ENCODE results near the gene RSBN1L.

Gene RSBN1L

GRCh38 chr7:77811516-77812289 lies 115.4 kb downstream of the RSBN1L start:
- no peak for DNase-seq (ENCODE audit: low read depth)
- H3K4me3 ChIP-seq (ENCODE audit: low read length): no peak overlapping the region
- TF ChIP-seq, protein P1, sequence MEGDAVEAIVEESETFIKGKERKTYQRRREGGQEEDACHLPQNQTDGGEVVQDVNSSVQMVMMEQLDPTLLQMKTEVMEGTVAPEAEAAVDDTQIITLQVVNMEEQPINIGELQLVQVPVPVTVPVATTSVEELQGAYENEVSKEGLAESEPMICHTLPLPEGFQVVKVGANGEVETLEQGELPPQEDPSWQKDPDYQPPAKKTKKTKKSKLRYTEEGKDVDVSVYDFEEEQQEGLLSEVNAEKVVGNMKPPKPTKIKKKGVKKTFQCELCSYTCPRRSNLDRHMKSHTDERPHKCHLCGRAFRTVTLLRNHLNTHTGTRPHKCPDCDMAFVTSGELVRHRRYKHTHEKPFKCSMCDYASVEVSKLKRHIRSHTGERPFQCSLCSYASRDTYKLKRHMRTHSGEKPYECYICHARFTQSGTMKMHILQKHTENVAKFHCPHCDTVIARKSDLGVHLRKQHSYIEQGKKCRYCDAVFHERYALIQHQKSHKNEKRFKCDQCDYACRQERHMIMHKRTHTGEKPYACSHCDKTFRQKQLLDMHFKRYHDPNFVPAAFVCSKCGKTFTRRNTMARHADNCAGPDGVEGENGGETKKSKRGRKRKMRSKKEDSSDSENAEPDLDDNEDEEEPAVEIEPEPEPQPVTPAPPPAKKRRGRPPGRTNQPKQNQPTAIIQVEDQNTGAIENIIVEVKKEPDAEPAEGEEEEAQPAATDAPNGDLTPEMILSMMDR (IDR thresholded peaks at IDR 0.05; ENCODE audit: insufficient read depth, low read depth, low read length, missing control alignments): no peak

DNA sequence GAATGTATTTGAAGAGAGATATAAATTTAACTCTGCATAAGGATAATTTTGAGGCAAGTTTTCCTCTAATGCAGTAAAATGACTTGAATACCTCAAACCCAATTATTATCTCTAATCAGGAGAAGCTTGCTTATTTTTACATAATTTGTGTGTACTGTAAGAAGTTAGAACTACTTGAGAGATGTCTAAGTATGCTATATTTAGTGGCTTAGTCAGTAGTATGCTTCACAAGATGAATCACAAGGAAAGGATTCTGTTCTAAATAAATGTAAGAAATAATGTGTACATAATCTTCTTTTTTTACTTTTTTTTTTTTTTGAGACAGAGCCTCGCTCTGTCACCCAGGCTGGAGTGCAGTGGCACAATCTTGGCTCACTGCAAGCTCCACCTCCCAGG lies 116.0 kb downstream of the RSBN1L start:
- TF ChIP-seq, protein P1 (IDR thresholded peaks at IDR 0.05; ENCODE audit: insufficient read depth, low read depth, low read length, missing control alignments): no peak
- H3K4me3 ChIP-seq (ENCODE audit: low read length): no peak overlapping the region
- peak; percentile 51 for DNase-seq (ENCODE audit: low read depth)

- no peak for DNase-seq (ENCODE audit: low read depth)
- H3K4me3 ChIP-seq (ENCODE audit: low read length): no peak overlapping the region
- TF ChIP-seq, protein P1 (IDR thresholded peaks at IDR 0.05; ENCODE audit: insufficient read depth, low read depth, low read length, missing control alignments): no peak
Observed at GRCh38 chr7:77813180-77813579, 116.9 kb downstream of the RSBN1L start.

DNA sequence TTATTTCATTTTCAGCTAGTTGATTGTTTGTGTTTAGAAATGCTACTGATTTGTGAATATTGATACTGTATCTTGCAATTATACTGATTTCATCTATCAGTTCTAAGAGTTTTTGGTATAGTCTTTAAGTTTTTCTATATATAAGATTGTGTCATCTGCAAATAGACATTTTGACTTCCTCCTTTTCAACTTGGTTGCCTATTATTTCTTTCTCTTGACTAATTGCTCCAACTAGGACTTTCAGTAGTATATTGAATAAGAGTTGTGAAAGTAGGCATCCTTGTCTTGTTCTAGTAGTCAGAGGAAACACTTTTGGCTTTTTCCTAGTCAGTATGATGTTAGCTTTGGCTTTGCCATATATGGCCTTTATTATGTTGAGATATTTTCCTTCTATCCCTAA lies 122.8 kb downstream of the RSBN1L start:
- TF ChIP-seq, protein P1 (IDR thresholded peaks at IDR 0.05; ENCODE audit: insufficient read depth, low read depth, low read length, missing control alignments): no peak
- H3K4me3 ChIP-seq (ENCODE audit: low read length): no peak overlapping the region
- no peak for DNase-seq (ENCODE audit: low read depth)

GRCh38 chr7:77820967-77821366 lies 124.7 kb downstream of the RSBN1L start:
- no peak overlapping the region for H3K4me3 ChIP-seq (ENCODE audit: low read length)
- TF ChIP-seq, protein P1 (IDR thresholded peaks at IDR 0.05; ENCODE audit: insufficient read depth, low read depth, low read length, missing control alignments): no peak
- DNase-seq (ENCODE audit: low read depth): no peak

- TF ChIP-seq, protein P1 (IDR thresholded peaks at IDR 0.05; ENCODE audit: insufficient read depth, low read depth, low read length, missing control alignments): no peak
- no peak for DNase-seq (ENCODE audit: low read depth)
- H3K4me3 ChIP-seq (ENCODE audit: low read length): no peak overlapping the region
Observed at GRCh38 chr7:77822269-77822668, 126.0 kb downstream of the RSBN1L start.

DNA sequence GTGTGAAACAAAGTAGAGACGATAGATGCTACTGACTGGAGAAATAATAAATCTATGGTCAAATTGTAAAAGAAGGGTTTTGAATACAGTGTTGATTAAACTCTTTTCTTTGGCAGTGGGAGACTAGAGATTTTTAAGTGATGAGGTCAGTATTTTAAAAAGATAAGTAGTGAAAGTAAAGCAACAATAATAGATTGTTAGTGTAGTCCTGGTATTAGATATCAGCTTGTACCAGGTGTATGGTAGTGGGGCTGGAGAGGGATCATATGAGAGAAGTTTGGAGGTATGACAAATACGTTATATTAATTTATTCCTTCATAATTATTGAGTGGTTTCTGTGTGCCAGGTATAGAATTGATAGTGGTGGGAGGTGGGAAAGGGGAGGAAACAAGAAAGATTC lies 127.5 kb downstream of the RSBN1L start:
- TF ChIP-seq, protein P1 (IDR thresholded peaks at IDR 0.05; ENCODE audit: insufficient read depth, low read depth, low read length, missing control alignments): no peak
- no peak for DNase-seq (ENCODE audit: low read depth)
- H3K4me3 ChIP-seq (ENCODE audit: low read length): no peak overlapping the region
